ENCODE measurements around the gene TAS2R8. TPM values are rescaled to one million over a fixed set of nuclear protein-coding genes. Genes with fewer than 3 reads are reported as not detected.
A peak's percentile ranks its signal among the peaks of the same experiment; 100 is the strongest.

Gene TAS2R8, protein sequence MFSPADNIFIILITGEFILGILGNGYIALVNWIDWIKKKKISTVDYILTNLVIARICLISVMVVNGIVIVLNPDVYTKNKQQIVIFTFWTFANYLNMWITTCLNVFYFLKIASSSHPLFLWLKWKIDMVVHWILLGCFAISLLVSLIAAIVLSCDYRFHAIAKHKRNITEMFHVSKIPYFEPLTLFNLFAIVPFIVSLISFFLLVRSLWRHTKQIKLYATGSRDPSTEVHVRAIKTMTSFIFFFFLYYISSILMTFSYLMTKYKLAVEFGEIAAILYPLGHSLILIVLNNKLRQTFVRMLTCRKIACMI
- not detected for total RNA-seq

DNA sequence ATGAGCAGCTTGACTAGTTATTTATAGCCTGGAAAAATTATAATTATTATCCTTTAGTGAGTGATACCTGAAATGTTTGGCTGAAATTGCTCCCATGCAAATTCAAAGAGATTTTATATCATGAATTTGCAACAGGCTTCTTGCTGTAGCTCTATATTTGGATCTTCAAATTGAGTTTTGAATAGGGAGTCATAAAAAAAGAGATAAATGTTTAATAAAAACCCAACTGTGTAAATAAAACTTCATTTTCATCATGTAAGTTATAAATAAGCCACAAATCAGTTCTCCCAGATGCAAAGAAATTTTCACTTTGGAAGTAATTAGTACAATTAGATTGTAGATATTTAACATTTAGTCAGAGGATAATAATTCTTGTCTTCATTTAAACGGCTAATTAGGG, at the start of gene TAS2R8:
Gene TAS2R8 (minus strand): TSS at position 101 of the 400 bp plus-strand sequence. CDS start 306 bp downstream, outside the sequence.
- intact Hi-C loops (cut with DNase I): no loop called here
- 45 to 54% methylated on average over 1 of the region's 1 CpG for WGBS, 2 donors
- no peak for DNase-seq
- Histone ChIP-seq H3K4me3 (no peak within 1 kb of the TSS), H3K27me3 (no peaks in the 10 kb centered on the region), H3K27ac (no peak within 1 kb of the TSS), H3K9me3 (no peaks in the 10 kb centered on the region), H3K4me1 (no peaks in the 10 kb centered on the region), H3K36me3 (no peaks in the 10 kb centered on the region)
- TF ChIP-seq POLR2A (IDR thresholded peaks at IDR 0.05): no peak
- TF ChIP-seq, protein P1, sequence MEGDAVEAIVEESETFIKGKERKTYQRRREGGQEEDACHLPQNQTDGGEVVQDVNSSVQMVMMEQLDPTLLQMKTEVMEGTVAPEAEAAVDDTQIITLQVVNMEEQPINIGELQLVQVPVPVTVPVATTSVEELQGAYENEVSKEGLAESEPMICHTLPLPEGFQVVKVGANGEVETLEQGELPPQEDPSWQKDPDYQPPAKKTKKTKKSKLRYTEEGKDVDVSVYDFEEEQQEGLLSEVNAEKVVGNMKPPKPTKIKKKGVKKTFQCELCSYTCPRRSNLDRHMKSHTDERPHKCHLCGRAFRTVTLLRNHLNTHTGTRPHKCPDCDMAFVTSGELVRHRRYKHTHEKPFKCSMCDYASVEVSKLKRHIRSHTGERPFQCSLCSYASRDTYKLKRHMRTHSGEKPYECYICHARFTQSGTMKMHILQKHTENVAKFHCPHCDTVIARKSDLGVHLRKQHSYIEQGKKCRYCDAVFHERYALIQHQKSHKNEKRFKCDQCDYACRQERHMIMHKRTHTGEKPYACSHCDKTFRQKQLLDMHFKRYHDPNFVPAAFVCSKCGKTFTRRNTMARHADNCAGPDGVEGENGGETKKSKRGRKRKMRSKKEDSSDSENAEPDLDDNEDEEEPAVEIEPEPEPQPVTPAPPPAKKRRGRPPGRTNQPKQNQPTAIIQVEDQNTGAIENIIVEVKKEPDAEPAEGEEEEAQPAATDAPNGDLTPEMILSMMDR (IDR thresholded peaks at IDR 0.05): no peak

DNA sequence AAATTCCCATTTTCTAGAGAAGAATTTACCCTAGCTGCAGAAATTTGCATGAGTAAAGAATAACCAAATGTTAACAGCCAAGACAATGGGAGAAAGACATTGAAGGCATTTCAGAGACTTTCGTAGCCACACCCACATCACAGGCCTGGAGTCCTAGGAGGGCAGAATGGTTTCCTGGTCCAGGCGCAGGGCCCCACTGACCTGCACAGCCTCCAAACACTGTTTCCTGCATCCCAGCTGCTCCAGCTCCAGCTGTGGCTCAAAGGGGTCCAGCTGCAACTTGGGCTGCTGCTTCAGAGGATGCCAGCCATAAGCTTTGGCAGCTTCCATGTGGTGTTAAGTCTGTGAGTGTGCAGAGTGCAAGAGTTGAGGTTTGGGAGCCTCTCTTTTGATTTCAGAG, 48.7 kb upstream of the TAS2R8 start:
- no peaks in the 10 kb centered on the region for H3K4me1 ChIP-seq
- intact Hi-C loops (cut with DNase I): no loop called here
- WGBS, 2 donors: 92 to 100% methylated on average over 1 to 2 of the region's 2 CpGs
- DNase-seq: no peak
- no peaks in the 10 kb centered on the region for H3K27me3 ChIP-seq
- peaks cover 0 to 17% (median 17%) of the 10 kb centered on the region in 3 donors for H3K9me3 ChIP-seq
- TF ChIP-seq, protein P1 (IDR thresholded peaks at IDR 0.05): no peak
- TF ChIP-seq POLR2A (IDR thresholded peaks at IDR 0.05): no peak
- H3K27ac ChIP-seq: no peak overlapping the region
- no peak overlapping the region for H3K4me3 ChIP-seq
- peaks cover 0 to 21% (median 0%) of the 10 kb centered on the region in 3 donors for H3K36me3 ChIP-seq

DNA sequence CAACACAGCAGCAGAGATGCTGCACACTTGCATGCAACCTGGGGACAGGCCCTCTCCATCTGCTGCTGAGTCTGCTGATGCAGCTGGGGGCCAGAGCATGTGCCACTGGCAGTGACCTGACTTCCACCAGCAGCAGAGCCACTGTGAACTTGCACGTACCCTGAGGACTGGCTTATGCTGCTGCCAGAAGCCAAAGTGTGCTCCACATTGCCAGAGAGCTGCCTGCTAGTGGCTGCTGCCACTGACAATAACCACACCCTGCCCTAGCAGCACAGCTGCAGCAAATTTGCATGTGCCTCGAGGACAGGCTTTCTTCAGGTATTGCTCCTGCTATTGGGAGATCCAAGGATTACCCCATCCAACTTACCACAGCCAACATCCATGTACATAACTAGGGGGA, 46.7 kb upstream of the TAS2R8 start:
- H3K4me1 ChIP-seq: no peaks in the 10 kb centered on the region
- TF ChIP-seq, protein P1 (IDR thresholded peaks at IDR 0.05): no peak
- TF ChIP-seq POLR2A (IDR thresholded peaks at IDR 0.05): no peak
- H3K27ac ChIP-seq: no peak overlapping the region
- peaks cover 0 to 17% (median 15%) of the 10 kb centered on the region in 3 donors for H3K9me3 ChIP-seq
- no peaks in the 10 kb centered on the region for H3K27me3 ChIP-seq
- 58 to 65% methylated on average over 2 of the region's 2 CpGs for WGBS, 2 donors
- H3K4me3 ChIP-seq: no peak overlapping the region
- no peak for DNase-seq
- intact Hi-C loops (cut with DNase I): no loop called here
- H3K36me3 ChIP-seq: peaks cover 0 to 18% (median 0%) of the 10 kb centered on the region in 3 donors

DNA sequence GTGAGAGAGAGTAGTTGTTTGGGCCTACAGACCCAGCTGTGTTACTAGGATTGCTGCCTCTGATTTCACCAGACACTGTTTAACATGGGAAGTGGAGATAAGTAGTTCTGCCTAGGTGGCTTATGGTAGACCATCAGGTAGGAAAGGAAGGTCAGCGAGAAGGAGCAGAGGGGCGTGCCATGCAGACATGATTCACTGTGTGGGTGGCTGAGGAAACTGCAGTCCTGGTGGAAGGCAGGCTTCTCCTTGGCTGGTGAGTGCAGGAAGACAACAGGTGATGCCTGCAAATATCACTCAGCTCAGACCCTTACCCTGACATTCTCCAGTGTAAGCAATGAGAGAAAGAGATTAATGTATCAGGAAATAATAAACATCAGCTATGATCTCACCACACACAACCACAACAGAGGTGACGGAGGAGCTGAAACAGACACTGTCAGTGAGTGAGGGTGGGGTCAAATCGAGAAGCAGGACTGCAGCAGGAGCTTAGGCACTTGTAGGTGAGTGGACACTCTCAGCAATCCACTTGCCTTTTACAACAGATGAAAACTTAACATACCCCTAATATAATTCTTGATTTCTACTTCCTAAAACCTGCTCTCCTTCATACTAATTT, 44.3 kb upstream of the TAS2R8 start:
- H3K27ac ChIP-seq: no peak overlapping the region
- intact Hi-C loops (cut with DNase I): no loop called here
- H3K36me3 ChIP-seq: peaks cover 0 to 17% (median 0%) of the 10 kb centered on the region in 3 donors
- H3K9me3 ChIP-seq: peaks cover 0 to 17% (median 11%) of the 10 kb centered on the region in 3 donors
- WGBS, 2 donors: 75 to 87% methylated on average over 4 of the region's 4 CpGs
- no peak overlapping the region for H3K4me3 ChIP-seq
- TF ChIP-seq, protein P1 (IDR thresholded peaks at IDR 0.05): no peak
- TF ChIP-seq POLR2A (IDR thresholded peaks at IDR 0.05): no peak
- no peaks in the 10 kb centered on the region for H3K4me1 ChIP-seq
- H3K27me3 ChIP-seq: no peaks in the 10 kb centered on the region
- DNase-seq: no peak

DNA sequence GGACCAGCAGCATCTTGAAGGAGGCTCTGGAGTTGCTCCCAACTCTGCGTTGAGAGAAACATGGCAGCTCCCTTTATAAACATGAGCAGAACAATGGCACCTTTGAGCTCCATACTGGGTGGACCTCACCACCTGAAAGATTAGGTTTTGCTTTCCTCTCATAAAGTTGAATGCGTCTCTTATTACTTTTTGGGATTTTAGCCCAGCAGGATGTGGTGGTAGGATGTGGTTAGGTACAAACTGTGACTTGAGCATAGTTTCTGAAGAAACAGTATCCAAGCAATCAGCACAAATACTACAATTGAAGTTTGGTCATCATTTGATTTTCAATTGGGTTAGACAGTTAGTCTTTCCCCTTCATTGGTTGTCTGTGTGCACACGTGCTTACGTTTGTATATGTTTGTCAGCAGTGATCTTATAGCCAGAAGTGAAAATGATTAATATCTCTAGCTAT, 42.4 kb upstream of the TAS2R8 start, which contains the start of gene PRR4:
Gene PRR4 (minus strand): TSS at position 51 of the 454 bp plus-strand sequence. CDS start 38 bp downstream, at position 13.
- DNase-seq: no peak
- peak within 1 kb of the TSS in 1 of 4 donors; percentile 46 for H3K27ac ChIP-seq
- intact Hi-C loops (cut with DNase I): no loop called here
- 74 to 81% methylated on average over 4 of the region's 4 CpGs for WGBS, 2 donors
- no peaks in the 10 kb centered on the region for H3K9me3 ChIP-seq
- no peaks in the 10 kb centered on the region for H3K27me3 ChIP-seq
- no peaks in the 10 kb centered on the region for H3K4me1 ChIP-seq
- no peak within 1 kb of the TSS for H3K4me3 ChIP-seq
- H3K36me3 ChIP-seq: peaks cover 0 to 9% (median 0%) of the 10 kb centered on the region in 3 donors
- TF ChIP-seq, protein P1 (IDR thresholded peaks at IDR 0.05): no peak
- TF ChIP-seq POLR2A (IDR thresholded peaks at IDR 0.05): no peak

Data from esophagus squamous epithelium (tissue), 5 donors.